Islet of Langerhans (tissue), 1 donor: ENCODE measurements around the gene NEUROG1.

Source experiments
- FAIRE-seq: peaks from one replicate; lab custom pipeline; 2011; peaks lifted over from hg19 to GRCh38; lab: Jason Lieb, UNC

NEUROG1 gene, protein sequence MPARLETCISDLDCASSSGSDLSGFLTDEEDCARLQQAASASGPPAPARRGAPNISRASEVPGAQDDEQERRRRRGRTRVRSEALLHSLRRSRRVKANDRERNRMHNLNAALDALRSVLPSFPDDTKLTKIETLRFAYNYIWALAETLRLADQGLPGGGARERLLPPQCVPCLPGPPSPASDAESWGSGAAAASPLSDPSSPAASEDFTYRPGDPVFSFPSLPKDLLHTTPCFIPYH

GRCh38 chr5:135535820-135536801 is at the start of gene NEUROG1:
NEUROG1 (minus strand) TSS chr5:135535964; CDS start chr5:135535690, 274 bp downstream.
- FAIRE-seq = no peak

- no peak for FAIRE-seq
Observed at GRCh38 chr5:135584918-135585317, 49.2 kb upstream of the NEUROG1 start.

DNA sequence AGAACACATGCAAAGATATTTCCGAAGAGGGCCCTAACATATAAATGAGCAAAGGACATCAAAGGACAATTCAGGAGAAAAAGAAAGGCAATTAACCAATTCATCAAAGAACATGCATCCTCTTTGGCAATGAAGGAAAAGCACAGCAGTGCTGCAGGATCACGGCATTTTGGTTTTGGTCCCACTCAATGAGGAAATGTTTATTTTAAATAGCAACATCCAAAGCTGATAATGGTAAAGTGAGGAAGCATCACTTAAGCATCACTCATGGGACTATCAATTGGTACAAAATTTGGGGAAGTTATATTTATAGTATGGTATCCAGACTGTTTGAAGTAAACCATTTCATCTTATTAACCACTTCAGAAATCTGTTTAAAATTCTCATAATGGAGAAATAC is 48.5 kb upstream of the NEUROG1 start:
- no peak for FAIRE-seq

- FAIRE-seq = no peak
Observed at GRCh38 chr5:135582099-135582781, 46.5 kb upstream of the NEUROG1 start.

GRCh38 chr5:135578685-135579341 is 43.0 kb upstream of the NEUROG1 start, which contains the start of gene CXCL14:
CXCL14 (minus strand) TSS chr5:135578991; CDS start chr5:135578778, 213 bp downstream.
- FAIRE-seq = no peak

DNA sequence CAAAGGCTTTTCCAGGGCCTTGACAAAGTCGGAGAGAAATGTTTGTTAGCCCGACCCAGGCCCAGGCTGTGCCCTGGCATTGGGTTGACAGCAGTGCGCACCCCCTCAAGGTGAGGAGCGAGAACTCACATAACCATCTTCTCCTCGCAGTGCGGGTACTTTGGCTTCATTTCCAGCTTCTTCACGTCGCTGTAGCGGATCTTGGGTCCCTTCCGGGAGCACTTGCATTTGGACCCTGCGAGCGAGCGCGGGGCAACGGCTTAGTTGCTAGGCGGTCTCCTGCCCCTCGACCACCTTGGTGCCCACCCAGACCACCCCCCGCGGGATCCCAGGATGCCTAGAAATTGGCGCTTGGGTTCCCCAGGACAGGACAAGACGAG is 42.5 kb upstream of the NEUROG1 start:
- FAIRE-seq = no peak

- no peak for FAIRE-seq
Observed at GRCh38 chr5:135577421-135577820, 41.7 kb upstream of the NEUROG1 start.

GRCh38 chr5:135576075-135576599 is 40.4 kb upstream of the NEUROG1 start:
- FAIRE-seq = no peak

DNA sequence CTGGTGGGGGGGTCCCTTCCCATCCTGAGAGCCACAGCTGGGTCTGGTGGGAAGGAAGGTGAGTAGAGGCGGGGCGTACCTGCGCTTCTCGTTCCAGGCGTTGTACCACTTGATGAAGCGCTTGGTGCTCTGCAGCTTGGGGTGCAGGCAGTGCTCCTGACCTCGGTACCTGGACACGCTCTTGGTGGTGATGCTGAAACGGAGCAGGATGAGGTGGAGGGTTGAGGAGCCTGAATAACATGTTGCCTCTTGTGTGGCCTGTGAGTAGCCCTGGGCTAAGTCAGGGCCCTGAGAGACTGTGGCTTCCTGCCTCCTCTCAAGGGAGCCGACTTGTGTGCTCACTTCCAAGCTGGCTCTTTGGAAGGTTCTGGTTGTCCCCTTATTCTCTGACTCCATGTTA is 38.7 kb upstream of the NEUROG1 start:
- no peak for FAIRE-seq

GRCh38 chr5:135571902-135572301 is 36.1 kb upstream of the NEUROG1 start:
- FAIRE-seq = no peak

- FAIRE-seq = no peak
Observed at GRCh38 chr5:135571066-135571609, 35.4 kb upstream of the NEUROG1 start.

GRCh38 chr5:135570453-135570764 is 34.6 kb upstream of the NEUROG1 start:
- no peak for FAIRE-seq

DNA sequence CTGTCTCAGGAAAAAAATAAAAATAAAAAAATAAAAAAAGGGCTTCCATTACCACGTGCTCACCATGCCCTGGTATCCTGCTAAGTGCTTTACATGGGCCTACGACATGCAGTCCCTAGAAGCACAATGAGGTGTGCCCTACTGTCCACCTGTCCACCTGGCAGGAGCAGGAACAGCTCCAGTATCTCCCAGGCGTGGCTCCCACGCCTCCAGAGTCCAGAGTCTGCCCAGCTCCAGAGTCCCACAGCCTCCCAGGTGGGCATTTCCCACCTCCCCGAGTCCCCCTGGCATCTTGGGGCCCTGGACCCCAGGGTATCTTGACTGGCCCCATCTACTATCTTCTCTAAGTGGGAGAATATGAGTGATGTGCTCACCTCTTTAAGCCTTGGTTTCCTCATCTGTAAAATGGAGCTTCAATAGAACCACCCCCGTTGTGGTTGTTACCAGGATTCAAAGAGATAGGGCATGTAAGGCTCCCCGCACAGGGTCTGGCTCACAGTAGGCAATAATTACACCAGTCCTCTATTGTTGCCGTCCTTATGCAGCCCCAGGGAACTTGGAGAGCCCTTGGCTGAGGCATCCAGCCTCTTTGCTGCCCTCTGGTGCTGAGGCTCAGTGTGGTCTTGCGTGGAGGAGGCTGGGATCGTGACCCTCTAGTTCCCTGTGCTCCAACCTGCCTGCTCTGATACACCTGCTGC is 34.1 kb upstream of the NEUROG1 start:
- no peak for FAIRE-seq

DNA sequence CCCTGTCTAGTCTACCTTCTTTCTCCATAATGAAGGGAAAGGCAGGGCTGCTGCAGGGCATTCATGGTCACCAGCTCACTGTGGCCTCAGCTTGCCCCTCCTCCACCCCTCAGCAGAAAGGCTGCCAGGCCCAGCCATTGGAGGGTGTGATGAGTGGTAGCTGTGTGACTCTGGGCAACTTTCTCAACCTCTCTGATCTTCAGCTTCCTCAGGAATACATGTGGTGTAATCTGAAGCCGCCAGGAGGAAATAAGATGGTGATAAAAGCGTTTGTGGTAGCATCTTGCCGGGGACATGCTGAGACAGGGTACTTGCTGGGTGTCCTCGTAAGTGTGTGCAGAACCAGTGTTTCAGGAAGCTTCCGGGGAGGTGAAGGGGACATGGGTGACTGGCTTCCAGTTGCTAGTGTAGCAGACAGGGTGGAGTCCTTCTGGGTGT is 33.2 kb upstream of the NEUROG1 start:
- FAIRE-seq = no peak

- FAIRE-seq = no peak
Observed at GRCh38 chr5:135568246-135568645, 32.5 kb upstream of the NEUROG1 start.

DNA sequence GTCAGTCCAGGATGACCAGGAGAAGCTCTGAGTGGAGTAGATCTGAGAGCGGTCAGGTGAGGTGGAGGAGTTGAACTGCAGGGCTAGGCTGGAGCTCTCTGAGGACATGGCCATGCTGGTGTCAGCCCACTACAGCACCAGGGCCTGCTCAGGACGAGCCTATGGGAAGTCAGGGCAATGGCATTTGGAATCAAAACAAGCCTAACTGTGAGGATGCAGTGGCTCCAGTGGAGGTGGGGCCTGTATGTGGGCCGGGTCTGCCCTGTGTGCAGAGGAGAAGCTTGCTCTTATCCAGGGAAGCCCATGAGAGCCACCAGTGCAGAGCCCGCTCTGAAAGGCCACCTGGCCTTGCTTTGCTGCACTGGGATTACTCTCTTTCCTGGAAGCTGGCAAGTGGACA is 31.9 kb upstream of the NEUROG1 start:
- no peak for FAIRE-seq

DNA sequence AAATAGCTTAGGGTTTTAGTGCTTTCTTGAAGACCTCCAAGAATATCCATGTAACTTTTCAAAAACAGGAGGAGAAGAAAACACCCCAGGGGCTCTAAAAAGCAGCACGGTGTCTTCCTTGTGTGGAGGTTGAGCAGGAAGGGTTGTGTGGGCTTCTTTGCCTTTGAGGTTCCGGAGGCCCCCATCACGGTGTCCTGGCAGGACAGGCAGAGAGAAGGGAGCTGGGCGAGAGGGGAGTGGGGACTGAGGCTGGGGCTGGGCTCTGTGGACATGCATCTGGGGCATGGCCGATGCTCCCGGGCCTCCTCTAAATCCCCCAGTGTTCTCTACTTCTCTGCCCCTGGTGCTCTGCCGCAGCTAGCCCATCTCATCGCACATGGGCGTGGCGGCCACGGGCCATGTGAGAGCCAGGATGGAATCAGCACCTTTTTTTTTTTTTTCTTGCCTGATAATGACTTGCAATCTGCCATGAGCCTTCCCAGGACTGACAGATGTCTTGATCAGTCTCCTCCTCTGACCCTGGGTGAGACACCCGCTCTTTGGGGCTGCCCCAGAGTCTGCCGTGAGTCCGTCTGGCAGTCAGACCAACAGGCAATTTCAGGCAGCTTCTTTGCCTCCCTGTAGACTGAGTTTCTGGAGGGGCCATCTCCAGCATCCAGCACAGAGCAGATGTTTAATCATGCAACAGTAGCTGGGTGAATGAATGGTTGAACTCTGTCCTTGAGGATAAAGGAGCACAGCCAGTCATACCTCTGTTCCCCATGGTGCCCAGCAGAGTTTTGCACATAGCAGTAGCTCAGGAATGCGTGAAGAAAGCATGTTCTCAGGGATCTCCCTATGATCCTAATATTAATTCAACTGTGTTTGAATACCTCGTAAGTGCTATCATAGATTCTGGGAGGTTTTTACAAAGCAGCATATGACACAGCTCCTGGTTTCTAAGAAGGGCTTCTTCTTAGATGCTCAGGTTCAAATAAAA is 30.9 kb upstream of the NEUROG1 start:
- no peak for FAIRE-seq

DNA sequence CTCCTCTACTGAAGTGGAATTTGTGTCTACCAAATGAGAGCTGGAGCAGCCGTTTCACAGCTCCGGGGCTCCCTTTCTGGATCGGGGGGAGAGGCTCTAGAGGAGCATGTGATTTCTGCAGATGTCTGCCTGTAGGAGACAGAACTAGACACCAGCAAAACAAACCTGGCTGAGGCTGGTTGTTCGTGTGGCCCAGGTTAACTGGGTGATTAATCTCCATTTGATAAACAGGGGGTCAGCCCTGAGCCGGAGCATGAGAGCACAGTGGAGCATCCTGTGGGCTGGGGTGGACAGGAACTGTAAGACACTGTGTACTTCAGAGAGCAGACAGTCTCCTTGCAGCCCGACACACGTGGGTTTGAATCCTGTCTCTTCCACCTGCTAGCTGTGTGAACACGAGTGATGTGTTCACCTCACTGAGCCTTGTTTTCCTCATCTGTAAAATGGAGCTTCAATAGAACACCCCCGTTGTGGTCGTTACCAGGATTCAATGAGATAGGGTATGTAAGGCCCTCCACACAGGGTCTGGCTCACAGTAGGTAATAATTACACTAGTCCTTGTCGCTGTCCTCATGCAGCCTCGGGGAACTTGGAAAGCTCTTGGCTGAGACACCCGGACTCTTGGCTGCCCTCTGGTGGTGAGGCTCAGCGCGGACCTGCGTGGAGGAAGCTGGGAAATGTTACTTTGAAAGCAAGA is 30.1 kb upstream of the NEUROG1 start:
- no peak for FAIRE-seq

DNA sequence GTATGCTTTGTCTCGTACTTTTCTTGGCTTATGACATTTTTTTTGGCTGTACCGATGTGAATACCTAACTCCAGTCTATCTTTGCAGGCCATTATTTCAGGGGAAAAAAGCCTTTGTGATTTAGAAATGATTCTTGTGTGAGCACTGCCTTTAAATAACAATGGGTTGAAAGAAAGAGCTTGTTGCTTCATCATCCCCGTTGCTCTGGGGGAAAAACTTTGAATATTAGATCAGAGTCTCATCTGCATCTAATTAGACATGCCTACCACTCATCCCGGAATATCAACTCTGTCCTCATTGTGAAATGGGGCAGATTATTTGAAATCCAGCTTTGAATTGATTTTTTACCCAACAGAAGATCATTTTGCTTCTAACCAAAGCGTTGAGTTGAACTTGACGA is 29.5 kb upstream of the NEUROG1 start:
- no peak for FAIRE-seq
